ENCODE measurements around the gene PIK3CB.
"Not testable (repeated sequence)": the region's sequence is repeated elsewhere in the genome, so short reads cannot be mapped to it uniquely, and the experiment has no call there.

Gene PIK3CB

DNA sequence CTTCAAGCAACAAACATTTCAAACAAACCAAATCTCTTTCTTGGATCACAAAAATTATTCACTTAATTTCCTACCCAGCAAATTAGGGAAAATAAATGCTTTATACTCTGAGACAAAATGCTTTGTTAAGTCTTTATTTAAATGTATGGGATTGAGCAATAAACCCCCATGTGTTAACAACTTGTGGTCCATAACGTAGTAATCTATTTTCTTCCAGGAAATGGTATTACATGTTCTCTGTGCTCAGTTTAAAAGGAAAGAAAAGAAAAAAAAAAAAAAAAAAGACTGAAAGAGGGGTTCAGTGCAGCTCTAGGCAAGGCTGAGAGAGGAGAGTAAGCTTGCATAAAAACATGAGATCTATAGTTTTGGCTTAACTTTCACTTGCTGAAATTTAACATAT, 102.3 kb downstream of the PIK3CB start:
- no peak for DNase-seq

- DNase-seq, result no peak
These were observed 107.6 kb downstream of the PIK3CB start for GRCh38 chr3:138726946-138727730.

DNA sequence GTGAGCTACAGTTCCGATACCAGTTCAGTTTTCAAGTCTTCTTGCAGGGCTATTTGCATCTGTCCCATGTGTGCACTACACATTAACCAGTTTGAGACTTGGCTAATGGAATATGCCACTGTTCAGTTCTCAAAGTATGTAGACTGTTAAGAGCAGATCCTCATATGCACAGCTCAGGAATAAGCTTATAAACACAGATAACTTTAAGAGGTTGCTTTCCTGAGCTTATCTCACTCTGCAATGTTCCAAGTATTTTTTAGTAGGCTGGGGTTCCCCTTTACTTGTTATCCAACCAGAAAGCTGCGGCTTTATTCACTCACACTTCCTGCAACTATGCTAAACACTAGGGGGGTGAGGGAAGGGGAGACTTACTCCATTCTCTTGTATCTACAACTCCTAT, 108.7 kb downstream of the PIK3CB start:
- not testable (repeated sequence) for DNase-seq

GRCh38 chr3:138725116-138725515, 109.6 kb downstream of the PIK3CB start:
- DNase-seq, result no peak

DNA sequence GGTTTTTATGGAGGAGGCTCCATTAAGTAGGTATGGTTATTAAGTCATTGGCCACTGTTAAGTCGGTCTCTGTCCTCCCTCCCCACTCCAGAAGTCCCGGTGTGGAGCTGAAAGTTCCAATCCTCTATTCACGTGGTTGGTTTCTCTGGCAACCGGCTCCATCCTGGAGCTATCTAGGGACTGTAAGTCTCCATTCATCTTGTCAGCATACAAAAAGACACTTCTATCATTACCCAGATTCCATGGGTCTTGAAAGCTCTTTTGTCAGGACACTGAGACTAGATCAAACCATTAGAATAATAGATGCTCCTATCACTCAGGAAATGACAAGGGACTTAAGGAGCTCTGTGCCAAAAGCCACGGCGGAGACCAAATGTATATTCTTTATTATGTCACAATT, 110.3 kb downstream of the PIK3CB start:
- DNase-seq, result no peak

- no peak for DNase-seq
These were observed 115.9 kb downstream of the PIK3CB start for GRCh38 chr3:138718849-138719248.

GRCh38 chr3:138717348-138717747, 117.4 kb downstream of the PIK3CB start:
- no peak for DNase-seq

DNA sequence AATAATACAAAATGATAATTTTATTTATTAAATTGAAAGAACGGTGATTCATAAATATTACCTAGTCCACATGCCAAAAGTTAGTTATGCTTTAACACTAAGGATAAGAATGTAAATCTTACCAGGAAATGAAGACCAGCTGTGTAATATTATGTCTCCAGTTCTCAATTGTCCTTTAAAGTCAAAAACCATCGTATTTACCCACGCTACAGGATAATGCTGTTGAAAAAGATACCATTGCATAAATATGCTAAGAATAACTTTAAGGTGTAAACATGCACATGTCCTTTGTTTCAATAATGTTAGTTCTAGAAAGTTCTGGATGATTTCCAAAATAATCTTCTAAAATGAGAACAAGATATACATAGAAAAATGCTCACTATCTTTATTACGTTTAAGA, 122.6 kb downstream of the PIK3CB start:
- no peak for DNase-seq

- DNase-seq, result no peak
These were observed 129.1 kb downstream of the PIK3CB start for GRCh38 chr3:138705675-138706074.

DNA sequence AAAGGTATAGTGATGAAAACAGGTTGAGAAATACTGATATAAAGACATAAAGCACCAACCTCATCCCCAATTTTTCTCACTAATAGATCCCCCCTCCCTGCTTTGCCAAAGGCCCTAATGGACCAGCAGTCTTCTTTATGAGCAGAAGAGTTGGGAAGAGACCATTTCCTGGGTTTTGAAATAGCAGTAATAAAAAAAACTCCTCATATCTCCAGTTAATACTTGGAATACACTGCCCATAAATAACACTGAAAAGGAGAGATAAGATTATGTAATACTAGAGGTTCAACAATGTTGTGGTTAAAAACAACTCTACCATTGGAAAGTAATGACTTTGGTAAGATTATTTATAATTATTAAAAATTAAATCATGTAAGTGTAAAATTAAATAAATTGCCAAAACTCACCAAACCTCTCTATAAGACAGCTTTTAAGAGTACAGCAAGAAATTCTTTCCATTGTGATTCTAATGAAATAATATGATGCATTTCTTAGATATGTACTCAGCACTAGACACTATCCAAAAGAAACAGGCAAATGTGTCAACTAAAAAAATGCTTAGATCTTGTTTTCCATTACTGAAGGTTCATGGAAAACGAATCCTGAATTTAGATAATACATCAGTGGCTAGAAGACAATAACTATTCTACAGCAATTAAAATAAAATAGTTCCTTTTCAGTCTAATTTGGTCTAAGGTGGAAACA, 137.9 kb downstream of the PIK3CB start:
- DNase-seq, result no peak

DNA sequence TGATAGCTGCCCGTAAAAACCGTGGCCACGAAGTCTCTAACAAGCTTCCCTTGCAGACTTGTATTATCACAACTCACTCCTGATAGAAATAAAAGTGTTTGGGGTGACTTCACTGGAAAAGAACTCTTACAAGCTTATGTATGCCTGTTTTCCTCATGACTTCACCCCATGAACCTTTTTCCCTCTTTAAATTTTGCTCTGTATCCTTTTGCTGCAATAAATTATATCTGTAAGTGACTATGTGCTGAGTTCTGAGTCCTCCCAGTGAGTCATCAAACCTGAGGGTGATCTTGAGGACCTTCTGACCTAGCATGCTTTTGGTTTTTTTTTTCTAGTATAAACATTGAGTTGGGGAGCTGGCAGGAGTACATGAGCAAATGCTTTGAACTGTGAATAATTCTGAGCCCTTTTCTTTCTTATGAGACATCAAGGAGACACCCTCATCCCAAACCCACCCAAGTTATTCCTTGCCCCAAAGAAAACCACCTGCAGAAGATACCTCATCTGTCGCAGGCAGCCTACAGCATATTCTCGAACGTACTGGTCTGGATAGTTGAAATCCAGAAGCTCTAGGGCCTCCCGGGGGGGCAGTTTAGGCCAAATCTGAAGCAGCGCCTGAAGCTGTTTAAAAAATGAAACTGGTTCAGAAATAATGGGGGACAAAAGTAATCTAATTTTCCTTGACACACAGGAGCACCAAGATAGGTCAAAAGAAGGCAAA, 140.3 kb downstream of the PIK3CB start:
- no peak for DNase-seq

GRCh38 chr3:138692152-138692551, 142.6 kb downstream of the PIK3CB start:
- no peak for DNase-seq

DNA sequence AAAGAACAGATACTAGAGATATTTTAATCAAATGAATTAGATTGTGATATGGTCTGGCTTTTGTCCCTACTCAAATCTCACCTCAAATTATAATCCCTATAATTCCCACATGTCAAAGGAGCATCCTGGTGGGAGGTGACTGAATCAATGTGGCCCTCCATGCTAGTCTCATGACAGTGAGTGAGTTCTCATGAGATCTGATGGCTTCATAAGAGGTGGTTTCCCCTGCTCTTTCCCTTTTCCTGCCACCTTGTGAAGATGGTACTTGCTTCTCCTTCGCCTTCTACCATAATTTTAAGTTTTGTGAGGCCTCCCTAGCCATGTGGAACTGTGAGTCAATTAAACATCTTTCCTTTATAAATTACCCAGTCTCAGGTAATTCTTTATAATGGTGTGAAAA, 143.4 kb downstream of the PIK3CB start:
- DNase-seq, result no peak

DNA sequence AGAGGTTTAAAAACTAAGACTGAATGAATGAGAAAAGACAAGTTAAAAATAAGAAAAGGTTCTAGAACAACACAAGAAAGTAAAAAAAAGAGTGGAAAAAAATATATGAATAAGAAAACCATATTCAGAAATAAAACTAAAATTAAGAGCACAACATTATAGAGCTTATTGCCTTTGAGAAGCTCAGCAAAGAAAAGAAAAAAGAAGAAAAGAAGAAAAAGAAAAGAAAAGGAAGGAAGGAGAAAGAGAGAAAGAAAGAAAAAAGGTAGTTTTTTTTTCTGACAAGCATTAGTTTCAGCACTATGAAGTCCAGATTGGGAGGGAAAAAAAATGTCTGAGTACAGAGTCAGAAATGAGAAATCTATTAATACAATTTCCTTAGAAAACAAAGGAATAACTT, 144.7 kb downstream of the PIK3CB start:
- no peak for DNase-seq

DNA sequence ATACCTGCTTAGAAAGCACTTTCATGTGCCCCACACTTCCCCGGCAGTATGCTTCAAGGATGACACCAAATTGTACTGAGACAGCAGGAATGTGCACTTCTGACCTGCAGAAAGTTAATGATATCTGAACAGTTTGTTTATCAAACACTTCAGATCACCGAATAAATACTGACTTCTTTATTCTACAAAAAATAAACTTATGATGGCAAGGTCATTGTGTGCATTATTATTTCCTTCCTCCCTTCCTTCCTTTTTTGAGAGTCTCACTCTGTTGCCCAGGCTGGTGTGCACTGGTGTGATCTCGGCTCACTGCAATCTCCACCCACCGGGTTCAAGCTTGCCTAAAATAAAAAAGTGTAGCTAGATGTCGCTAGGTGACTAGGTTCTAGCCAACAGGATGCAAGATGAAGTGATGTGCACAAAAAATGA, 145.8 kb downstream of the PIK3CB start:
- DNase-seq, result no peak

DNA sequence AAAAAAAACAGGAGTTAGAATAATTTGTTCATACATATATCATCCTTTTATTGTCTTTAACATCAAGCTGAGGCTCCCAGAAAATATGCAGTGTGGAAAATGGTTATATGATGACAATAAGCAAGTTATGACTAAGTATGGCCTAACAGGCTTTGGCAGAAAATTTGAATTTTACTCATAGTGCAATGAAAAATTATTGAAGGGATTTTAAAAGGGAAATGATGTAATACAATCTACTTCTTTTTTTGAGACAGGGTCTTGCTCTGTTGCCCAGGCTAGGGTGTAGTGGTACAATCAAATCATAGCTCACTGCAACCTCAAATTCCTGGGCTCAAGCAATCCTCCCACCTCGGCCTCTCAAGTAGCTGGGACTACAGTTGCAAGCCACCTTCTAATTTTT, 147.5 kb downstream of the PIK3CB start:
- DNase-seq, result no peak

DNA sequence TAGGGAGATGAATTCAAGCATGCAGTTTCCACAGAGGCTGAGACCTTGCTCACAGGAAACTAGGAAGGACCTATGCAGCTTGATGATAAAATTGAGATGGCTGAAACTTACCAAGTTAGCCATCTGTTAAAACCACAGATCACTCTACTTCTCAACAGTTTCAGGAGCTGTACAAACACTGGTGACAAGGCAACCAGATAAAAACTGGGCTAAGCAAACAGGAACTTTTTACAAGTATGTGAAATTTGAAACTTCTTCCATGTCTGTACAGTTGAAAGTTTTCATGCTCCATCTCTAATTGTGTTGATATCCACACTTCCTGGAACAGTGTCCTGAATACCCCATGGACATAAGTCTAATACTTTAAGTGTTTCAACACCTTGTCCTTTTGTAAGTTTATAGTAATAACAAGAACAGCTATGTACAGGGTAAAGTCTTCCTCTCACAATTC, 147.9 kb downstream of the PIK3CB start:
- DNase-seq, result no peak

GRCh38 chr3:138684396-138684795, 150.3 kb downstream of the PIK3CB start:
- no peak for DNase-seq

GRCh38 chr3:138682648-138683047, 152.1 kb downstream of the PIK3CB start:
- DNase-seq, result no peak

- DNase-seq, result no peak
These were observed 153.1 kb downstream of the PIK3CB start for GRCh38 chr3:138681463-138682220.

GRCh38 chr3:138680974-138681373, 153.8 kb downstream of the PIK3CB start:
- DNase-seq, result not testable (repeated sequence)

- DNase-seq, result no peak
These were observed 155.8 kb downstream of the PIK3CB start for GRCh38 chr3:138678874-138679392.

DNA sequence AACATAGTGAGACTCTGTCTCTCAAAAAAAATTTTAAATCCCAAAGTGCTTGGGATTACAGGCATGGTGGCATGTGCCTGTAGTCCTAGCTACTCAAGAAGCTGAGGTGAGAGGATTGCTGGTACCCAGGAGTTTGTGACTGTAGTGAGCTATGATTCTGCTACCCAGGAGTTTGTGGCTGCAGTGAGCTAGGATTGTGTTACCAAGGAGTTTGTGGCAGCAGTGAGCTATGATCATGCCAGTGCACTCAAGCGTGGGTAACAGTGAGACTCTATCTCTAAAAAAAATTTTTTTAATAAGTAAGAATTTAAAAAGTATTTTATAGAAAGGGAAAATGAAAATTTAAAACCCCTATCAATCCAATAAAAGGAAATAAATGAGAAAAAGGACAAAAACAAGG, 156.6 kb downstream of the PIK3CB start:
- no peak for DNase-seq
